Testis (tissue), 3 donors: ENCODE data around the gene LYPD6B. TPM values are rescaled to one million over a fixed set of nuclear protein-coding genes. Genes with fewer than 3 reads are reported as not detected.

Source experiments
- DNase-seq: peaks from one replicate; pipeline ENCODE4 v3.0.0-alpha.2; 2019
- H3K27ac ChIP-seq, 2 donors: fragments of 200-600 bp; sonication (generic); one replicate each; pipeline ENCODE4 v1.5.1; 2019
- H3K27me3 ChIP-seq: fragments of 200-600 bp; sonication (generic); one replicate; pipeline ENCODE4 v1.5.1; 2019
- H3K36me3 ChIP-seq: fragments of 200-600 bp; sonication (generic); one replicate; pipeline ENCODE4 v1.5.1; 2017; ENCODE audit warnings: low read depth; ENCODE audit errors: missing control alignments
- H3K4me1 ChIP-seq: fragments of 200-600 bp; sonication (generic); one replicate; pipeline ENCODE4 v1.5.1; 2019
- H3K4me3 ChIP-seq, 2 donors: fragments of 200-600 bp; sonication (generic); one replicate each; pipeline ENCODE4 v1.5.1; 2017 to 2019
- H3K9me3 ChIP-seq: fragments of 200-600 bp; sonication (generic); one replicate; pipeline ENCODE4 v1.5.1; 2017
- POLR2A ChIP-seq: fragments of 450-650 bp; IDR thresholded peaks from one replicate; pipeline ENCODE4 v1.6.1; 2017; ENCODE audit warnings: antibody characterized with exemption, mild to moderate bottlenecking, moderate library complexity
- WGBS, 2 donors: methylation state at CpG; one replicate each; pipeline ENCODE4 v1.1.5; 2018; 5-methylcytosine and 5-hydroxymethylcytosine counted together
- intact Hi-C: fragments of 100-400 bp; cut with DNase I; formaldehyde crosslinking; loops from one replicate; pipeline ENCODE4 v1.15.1; 2023; ENCODE audit warnings: low total_unique reads
- polyA plus RNA-seq: library from polyadenylated mRNA; stranded (reverse); fragments of 350-450 nt; fragmentation: Illumina TruSeq; extraction: RNeasy Lipid Tissue Mini Kit (QIAGEN cat#74804); gene quantifications from one replicate; pipeline ENCODE4 v1.2.3, GENCODE V29; 2014; ENCODE audit warnings: low read depth, low replicate concordance; ENCODE audit not compliant: insufficient read depth
- total RNA-seq, 2 donors: library from RNA; depleted of rRNA; stranded (reverse); fragments of >200 nt; gene quantifications; one replicate each; pipeline ENCODE4 v1.2.3, GENCODE V29; 2016
- TF ChIP-seq, protein P1 (sequence below), 3 experiments: fragments of 450-650 bp in 2 of 3; fragments of 200-600 bp in 1 of 3; sonication (generic) in 1 of 3; IDR thresholded peaks; one replicate each; pipeline ENCODE4 v1.5.1; 2016 to 2019; ENCODE audit warnings: antibody characterized with exemption in 3 of 3, mild to moderate bottlenecking in 2 of 3, moderate library complexity in 1 of 3

The LYPD6B gene
- total and polyA plus RNA-seq, 3 donors from 2014 or later = 41.9 to 53.0 (median 45.2) TPM

DNA sequence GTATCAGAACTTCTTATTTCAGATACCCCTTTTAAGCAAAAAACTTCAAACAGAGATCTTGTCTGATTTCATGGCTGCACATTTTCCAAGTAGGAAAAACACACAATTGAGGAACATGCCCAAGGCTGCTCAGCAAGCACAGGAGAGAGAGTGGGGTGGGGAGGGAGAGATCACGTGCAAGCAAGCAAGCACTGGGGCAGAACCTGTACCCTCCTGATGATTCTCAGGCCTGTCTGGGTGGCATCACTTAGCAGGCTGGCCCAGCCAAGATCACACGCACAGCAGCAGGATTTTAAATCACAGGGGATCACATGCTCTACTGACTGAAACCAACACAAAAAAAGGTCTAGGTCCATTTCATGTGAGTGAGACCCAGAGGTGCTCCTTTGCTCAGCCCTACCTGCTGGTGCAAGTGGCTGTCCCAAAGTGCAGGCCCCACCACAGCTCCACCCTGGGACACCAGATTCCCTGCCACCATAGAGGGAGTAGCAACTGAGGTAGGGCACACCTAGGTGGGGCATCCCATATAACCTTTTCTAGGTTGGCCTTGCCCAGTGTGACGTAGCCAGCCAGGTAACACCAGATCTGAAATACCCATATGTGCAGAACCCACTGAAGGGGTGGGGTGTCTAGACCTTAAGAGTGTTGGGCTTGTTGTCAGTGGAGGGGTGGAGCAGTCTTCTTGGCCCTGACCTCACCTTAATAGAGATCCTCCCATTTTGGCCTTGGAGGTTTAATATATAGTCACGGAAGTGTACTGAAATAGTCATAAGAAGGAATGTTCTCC lies 1.8 kb upstream of the LYPD6B start:
- intact Hi-C loops = no loop called here
- no peak overlapping the region for H3K4me3 ChIP-seq
- no peak overlapping the region for H3K27ac ChIP-seq
- no peaks in the 10 kb centered on the region for H3K4me1 ChIP-seq
- H3K9me3 ChIP-seq = no peaks in the 10 kb centered on the region
- no peak for TF ChIP-seq POLR2A
- TF ChIP-seq, protein P1, sequence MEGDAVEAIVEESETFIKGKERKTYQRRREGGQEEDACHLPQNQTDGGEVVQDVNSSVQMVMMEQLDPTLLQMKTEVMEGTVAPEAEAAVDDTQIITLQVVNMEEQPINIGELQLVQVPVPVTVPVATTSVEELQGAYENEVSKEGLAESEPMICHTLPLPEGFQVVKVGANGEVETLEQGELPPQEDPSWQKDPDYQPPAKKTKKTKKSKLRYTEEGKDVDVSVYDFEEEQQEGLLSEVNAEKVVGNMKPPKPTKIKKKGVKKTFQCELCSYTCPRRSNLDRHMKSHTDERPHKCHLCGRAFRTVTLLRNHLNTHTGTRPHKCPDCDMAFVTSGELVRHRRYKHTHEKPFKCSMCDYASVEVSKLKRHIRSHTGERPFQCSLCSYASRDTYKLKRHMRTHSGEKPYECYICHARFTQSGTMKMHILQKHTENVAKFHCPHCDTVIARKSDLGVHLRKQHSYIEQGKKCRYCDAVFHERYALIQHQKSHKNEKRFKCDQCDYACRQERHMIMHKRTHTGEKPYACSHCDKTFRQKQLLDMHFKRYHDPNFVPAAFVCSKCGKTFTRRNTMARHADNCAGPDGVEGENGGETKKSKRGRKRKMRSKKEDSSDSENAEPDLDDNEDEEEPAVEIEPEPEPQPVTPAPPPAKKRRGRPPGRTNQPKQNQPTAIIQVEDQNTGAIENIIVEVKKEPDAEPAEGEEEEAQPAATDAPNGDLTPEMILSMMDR (IDR thresholded peaks at IDR 0.05) = no peak
- DNase-seq = no peak
- no peaks in the 10 kb centered on the region for H3K36me3 ChIP-seq
- WGBS, 2 donors = 90 to 92% methylated on average over 3 to 4 of the region's 4 CpGs
- no peaks in the 10 kb centered on the region for H3K27me3 ChIP-seq

DNA sequence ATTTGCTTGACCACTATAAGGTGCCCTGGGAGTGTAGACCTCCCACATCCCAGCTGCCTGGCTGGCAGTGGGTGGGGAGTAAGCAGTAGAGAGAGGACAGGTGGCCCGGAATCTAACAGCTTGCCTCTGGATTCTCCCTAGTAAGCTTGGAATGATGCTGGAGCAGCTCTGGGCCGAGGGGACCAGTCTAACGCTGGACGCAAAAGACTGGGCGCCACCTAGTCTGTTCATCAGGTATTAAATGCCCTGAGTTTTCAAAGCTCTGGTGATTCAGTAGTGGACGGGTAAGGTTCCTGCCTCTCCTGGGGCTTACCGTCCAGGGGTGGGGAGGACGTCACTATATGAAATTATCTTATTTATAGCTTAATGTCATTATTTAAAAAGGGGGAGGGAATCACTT lies 648 bp upstream of the LYPD6B start:
- TF ChIP-seq, protein P1 (IDR thresholded peaks at IDR 0.05) = no peak
- intact Hi-C loops = no loop called here
- Histone ChIP-seq H3K4me3 (peak overlapping the region in 1 of 2 donors; percentile 53), H3K4me1 (no peaks in the 10 kb centered on the region), H3K27ac (no peak overlapping the region), H3K9me3 (no peaks in the 10 kb centered on the region), H3K27me3 (no peaks in the 10 kb centered on the region), H3K36me3 (no peaks in the 10 kb centered on the region)
- DNase-seq = no peak
- 42 to 61% methylated on average over 7 to 8 of the region's 8 CpGs for WGBS, 2 donors

DNA sequence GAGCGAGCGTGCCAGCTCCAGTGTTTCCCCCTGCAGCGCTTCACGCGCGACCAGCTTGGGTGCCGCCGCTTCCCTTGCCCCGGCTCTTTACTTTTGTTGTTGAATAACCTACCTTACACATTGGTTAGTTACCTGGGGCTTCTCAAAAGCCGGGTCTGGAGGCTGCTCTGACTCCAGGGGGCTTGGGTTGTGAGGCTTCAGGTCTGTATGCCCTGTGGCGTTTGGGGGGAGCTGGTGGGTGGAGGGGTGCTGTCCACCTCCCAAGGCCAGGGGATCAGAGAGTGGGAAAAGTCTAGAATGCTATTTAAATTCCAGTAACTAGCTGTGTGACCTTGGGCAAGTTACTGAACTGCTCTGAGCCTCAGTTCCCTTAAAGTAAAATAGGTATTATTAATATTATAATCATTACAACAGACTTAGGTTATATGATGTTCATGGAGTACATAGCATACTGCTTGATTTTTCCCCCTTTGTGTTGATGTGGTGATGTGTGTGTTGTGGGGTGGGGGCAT lies 770 bp downstream of the LYPD6B start:
- Histone ChIP-seq H3K4me1 (no peaks in the 10 kb centered on the region), H3K9me3 (no peaks in the 10 kb centered on the region), H3K4me3 (peak overlapping the region; percentile 44 to 51), H3K36me3 (no peaks in the 10 kb centered on the region), H3K27me3 (no peaks in the 10 kb centered on the region), H3K27ac (peak overlapping the region in 1 of 2 donors; percentile 19)
- TF ChIP-seq POLR2A = no peak
- TF ChIP-seq, protein P1 (IDR thresholded peaks at IDR 0.05) = no peak
- WGBS, 2 donors = 3 to 24% methylated on average over 10 to 11 of the region's 11 CpGs
- DNase-seq = no peak
- intact Hi-C loops = no loop called here

DNA sequence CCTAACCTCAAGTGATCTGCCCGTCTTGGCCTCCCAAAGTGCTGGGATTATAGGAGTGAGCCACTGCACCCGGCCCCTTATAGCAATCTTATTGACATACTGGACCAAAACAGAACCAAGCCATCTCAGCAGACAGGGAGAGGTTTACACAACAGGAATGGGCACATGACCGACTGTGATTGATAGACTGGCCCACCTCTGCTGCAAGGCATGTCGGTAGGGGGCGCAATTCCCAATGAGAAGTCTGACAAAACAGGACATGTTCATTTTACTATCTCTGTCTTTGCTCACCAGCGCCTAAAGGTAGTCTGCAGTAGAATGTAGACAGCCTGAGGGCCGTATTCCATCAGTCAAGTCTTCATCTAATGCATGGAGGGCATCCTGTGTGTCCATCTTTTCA lies 2.0 kb downstream of the LYPD6B start:
- TF ChIP-seq, protein P1 (IDR thresholded peaks at IDR 0.05) = peak in 2 of 3 experiments; percentile 16 to 29
- TF ChIP-seq POLR2A = no peak
- Histone ChIP-seq H3K4me3 (no peak overlapping the region), H3K27me3 (no peaks in the 10 kb centered on the region), H3K9me3 (no peaks in the 10 kb centered on the region), H3K4me1 (no peaks in the 10 kb centered on the region), H3K36me3 (no peaks in the 10 kb centered on the region), H3K27ac (no peak overlapping the region)
- intact Hi-C loops = no loop called here
- peak; percentile 67 for DNase-seq
- WGBS, 2 donors = 61 to 63% methylated on average over 7 of the region's 7 CpGs

DNA sequence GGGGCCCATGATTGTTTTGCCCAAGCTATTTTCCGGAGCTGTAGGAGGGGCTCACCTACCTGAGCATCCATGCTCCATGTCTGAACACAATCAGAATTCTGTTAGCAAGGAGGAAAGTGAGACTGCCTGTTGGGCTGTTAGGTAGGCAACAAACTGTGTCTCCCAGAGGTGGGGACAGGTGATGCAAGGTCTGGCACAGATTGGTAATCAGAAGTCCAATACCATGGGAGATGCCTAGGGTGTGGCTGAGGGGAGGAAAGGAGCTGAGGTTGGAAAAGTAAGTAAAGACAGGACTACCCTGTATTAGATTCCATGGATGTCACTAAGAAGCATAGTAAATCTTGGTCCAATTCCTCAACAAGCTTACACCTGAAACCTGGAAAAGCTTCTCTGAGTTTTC lies 3.0 kb downstream of the LYPD6B start:
- TF ChIP-seq POLR2A = no peak
- TF ChIP-seq, protein P1 (IDR thresholded peaks at IDR 0.05) = no peak
- DNase-seq = no peak
- H3K4me1 ChIP-seq = no peaks in the 10 kb centered on the region
- no peaks in the 10 kb centered on the region for H3K27me3 ChIP-seq
- H3K36me3 ChIP-seq = no peaks in the 10 kb centered on the region
- WGBS, 2 donors = 87 to 100% methylated on average over 1 of the region's 1 CpG
- H3K9me3 ChIP-seq = no peaks in the 10 kb centered on the region
- H3K27ac ChIP-seq = no peak overlapping the region
- H3K4me3 ChIP-seq = no peak overlapping the region
- intact Hi-C loops = no loop called here
